Measurements from ENCODE around the gene USP12. TPM values are rescaled to one million over a fixed set of nuclear protein-coding genes. Genes with fewer than 3 reads are reported as not detected.
"Not testable (repeated sequence)": the region's sequence is repeated elsewhere in the genome, so short reads cannot be mapped to it uniquely, and the experiment has no call there.

The USP12 gene
- total RNA-seq, 1 donor from 2014 or later: 37.5 TPM

GRCh38 chr13:27073186-27073585 lies 98.4 kb downstream of the USP12 start:
- TF ChIP-seq CTCF (IDR thresholded peaks at IDR 0.05): no peak
- no peaks in the 10 kb centered on the region for H3K9me3 ChIP-seq
- peaks cover 37% of the 10 kb centered on the region for H3K36me3 ChIP-seq
- intact Hi-C loops (cut with DNase I): no loop called here
- H3K4me3 ChIP-seq: no peak overlapping the region
- no peaks in the 10 kb centered on the region for H3K4me1 ChIP-seq
- DNase-seq: no peak
- H3K27me3 ChIP-seq: no peaks in the 10 kb centered on the region
- no peak for ATAC-seq
- no peak overlapping the region for H3K27ac ChIP-seq

GRCh38 chr13:27066123-27066522 lies 105.5 kb downstream of the USP12 start:
- intact Hi-C loops (cut with DNase I); H3K9me3 ChIP-seq; ATAC-seq; DNase-seq; H3K27ac ChIP-seq; H3K27me3 ChIP-seq; H3K4me1 ChIP-seq; H3K4me3 ChIP-seq: not testable (repeated sequence)
- H3K36me3 ChIP-seq: peaks cover 12% of the 10 kb centered on the region

- no peak for TF ChIP-seq CTCF (IDR thresholded peaks at IDR 0.05)
- intact Hi-C loops (cut with DNase I): no loop called here
- Histone ChIP-seq H3K27me3 (no peaks in the 10 kb centered on the region), H3K4me3 (no peak overlapping the region), H3K27ac (no peak overlapping the region), H3K4me1 (no peaks in the 10 kb centered on the region), H3K9me3 (no peaks in the 10 kb centered on the region), H3K36me3 (peaks cover 12% of the 10 kb centered on the region)
- ATAC-seq (no peak), DNase-seq (no peak)
Measured at GRCh38 chr13:27065582-27065981, 106.0 kb downstream of the USP12 start.

GRCh38 chr13:27064252-27064995 lies 107.2 kb downstream of the USP12 start:
- no peak overlapping the region for H3K4me3 ChIP-seq
- no peaks in the 10 kb centered on the region for H3K4me1 ChIP-seq
- no peak overlapping the region for H3K27ac ChIP-seq
- no peaks in the 10 kb centered on the region for H3K27me3 ChIP-seq
- no peaks in the 10 kb centered on the region for H3K9me3 ChIP-seq
- no peak for ATAC-seq
- intact Hi-C loops (cut with DNase I): no loop called here
- peaks cover 12% of the 10 kb centered on the region for H3K36me3 ChIP-seq
- no peak for DNase-seq
- TF ChIP-seq CTCF (IDR thresholded peaks at IDR 0.05): no peak

DNA sequence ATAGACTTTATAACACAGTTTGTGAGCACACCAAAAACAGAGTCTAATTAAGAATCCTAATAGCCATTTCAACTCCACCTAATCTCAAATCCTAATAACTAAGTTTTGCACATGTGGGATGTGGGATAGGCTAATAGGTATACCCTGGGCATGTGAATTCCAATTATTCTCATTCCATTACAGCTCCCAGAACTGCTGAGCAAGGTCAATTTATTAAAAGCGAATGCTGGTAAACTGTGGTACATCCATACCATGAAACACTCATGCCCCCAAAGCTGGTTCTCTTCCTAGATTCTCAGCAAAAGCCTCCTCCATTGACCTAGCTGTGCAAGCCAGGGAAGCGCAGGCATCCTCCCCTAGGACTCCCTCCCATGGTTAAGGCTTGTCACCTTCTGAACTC lies 113.8 kb downstream of the USP12 start:
- intact Hi-C loops (cut with DNase I): no loop called here
- Histone ChIP-seq H3K4me3 (no peak overlapping the region), H3K27me3 (no peaks in the 10 kb centered on the region), H3K36me3 (no peaks in the 10 kb centered on the region), H3K27ac (no peak overlapping the region), H3K9me3 (no peaks in the 10 kb centered on the region), H3K4me1 (no peaks in the 10 kb centered on the region)
- DNase-seq: no peak
- TF ChIP-seq CTCF (IDR thresholded peaks at IDR 0.05): no peak
- no peak for ATAC-seq

DNA sequence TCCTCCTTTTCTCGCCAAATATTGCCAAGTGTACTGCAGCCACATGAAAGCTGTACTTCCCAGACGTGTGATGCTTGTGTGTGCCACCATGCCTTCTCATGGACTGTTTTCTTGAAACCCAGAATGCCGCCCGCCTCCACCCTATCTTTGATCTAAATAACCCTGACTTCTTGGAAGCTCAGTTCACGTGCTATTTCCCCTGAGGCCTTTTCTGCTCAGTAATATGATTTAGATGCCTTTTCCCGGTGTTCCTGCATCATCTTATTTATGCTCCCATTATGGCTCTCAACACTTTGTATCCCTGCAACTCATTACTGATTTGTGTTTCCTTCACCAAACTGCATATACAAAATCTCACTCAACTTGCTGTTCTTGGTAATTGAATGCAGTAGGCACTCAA lies 116.1 kb downstream of the USP12 start:
- intact Hi-C loops (cut with DNase I): no loop called here
- no peaks in the 10 kb centered on the region for H3K27me3 ChIP-seq
- H3K4me3 ChIP-seq: no peak overlapping the region

More for the DNA sequence above, 116.1 kb downstream of the USP12 start:
- TF ChIP-seq CTCF (IDR thresholded peaks at IDR 0.05): no peak
- no peak for DNase-seq
- no peaks in the 10 kb centered on the region for H3K4me1 ChIP-seq
- no peak for ATAC-seq
- H3K9me3 ChIP-seq: no peaks in the 10 kb centered on the region
- H3K36me3 ChIP-seq: no peaks in the 10 kb centered on the region
- H3K27ac ChIP-seq: no peak overlapping the region
